Stimulated activated naive CD8-positive, alpha-beta T cell treated with anti-CD3 and anti-CD28 coated beads, Interleukin-15, Interleukin-2, amounts not matched to agents 100 U/mL and 50 U/mL, for 24 hours (primary cell): ENCODE results near the gene KIF13A.
"Not testable (repeated sequence)": the region's sequence is repeated elsewhere in the genome, so short reads cannot be mapped to it uniquely, and the experiment has no call there.

ENCODE experiments used
- ATAC-seq: fragments of 150-1000 bp; cut with Tn5 transposase; one replicate; pipeline ENCODE4 v1.10.0; 2021
- DNase-seq: peaks from one replicate; pipeline ENCODE4 v3.0.0; 2021

Gene KIF13A

DNA sequence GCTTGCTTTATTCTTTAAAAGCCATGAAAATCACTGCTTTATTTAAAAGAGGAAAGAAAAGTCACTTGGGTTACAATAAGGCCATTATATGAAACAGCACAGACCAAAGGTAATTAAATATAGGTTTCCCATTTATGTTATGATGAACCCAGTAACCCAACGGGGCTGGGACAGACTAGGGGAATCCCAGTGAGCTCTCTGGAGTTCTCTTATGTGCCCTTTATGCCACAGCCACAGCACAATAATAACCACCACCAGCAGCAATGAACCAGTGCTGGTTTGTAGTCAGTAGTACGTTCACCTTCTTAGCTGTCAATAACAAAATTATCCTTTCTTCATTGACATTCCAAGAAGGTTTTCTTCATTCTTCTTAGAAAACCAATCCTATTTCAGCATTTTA is 87.4 kb downstream of the KIF13A start:
- DNase-seq = no peak
- ATAC-seq = no peak

DNA sequence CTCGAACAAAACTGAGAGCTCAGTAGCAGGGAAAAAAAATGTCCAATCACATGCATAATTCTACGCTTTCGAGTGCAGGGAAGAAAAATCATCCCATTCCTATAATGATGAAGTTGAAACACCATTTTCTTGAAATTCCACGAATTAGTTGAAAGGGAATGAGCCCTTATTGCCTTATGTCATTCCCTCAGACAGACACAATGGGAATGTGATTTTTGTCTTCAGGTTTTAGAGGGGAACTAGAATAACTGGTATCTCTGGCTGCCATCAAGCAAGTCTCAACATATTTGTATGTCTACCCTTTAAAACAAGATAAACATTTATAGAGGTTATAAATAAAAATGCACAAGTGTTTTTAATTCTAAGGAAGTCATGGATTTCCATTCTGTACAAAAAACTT is 87.9 kb downstream of the KIF13A start:
- DNase-seq (no peak), ATAC-seq (no peak)

DNA sequence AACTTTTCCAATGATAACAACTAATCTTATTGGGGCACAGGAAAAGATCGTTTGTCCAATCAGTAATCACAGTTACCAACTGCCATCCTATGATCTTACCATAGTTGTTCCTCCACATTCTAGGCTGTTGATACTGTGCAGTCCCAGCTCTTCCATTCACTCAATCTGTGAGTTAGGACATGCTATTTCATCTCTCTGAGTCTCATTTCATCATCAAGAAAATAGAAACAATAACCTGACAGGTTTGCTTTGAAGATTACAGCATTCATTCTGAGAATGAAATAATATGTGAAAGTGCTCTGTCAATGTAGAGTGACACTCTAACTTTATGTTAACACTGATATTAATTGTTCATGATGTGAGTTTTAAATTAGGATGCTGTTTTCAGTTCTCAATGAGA is 89.8 kb downstream of the KIF13A start:
- ATAC-seq = no peak

DNA sequence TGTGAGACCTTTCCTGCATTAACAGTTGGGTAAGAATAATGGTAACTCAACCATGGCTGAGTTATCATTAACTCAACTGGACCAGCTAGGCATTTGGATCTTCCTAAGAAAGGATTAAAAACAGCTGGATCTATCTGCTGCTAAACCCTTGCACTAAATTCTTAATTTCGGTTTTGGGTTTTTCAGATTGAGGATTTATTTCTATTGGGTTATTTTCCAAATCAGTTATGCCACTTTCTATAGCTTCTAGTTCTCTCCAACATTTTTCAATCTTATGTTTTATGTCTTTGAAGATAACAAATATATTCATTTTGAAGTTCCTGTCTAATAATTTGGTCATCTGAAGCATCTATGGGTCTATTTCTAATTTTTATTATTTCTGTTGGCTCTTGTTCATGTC is 92.5 kb downstream of the KIF13A start:
- no peak for DNase-seq
- ATAC-seq = no peak

More for the DNA sequence above, 89.8 kb downstream of the KIF13A start:
- no peak for DNase-seq

DNA sequence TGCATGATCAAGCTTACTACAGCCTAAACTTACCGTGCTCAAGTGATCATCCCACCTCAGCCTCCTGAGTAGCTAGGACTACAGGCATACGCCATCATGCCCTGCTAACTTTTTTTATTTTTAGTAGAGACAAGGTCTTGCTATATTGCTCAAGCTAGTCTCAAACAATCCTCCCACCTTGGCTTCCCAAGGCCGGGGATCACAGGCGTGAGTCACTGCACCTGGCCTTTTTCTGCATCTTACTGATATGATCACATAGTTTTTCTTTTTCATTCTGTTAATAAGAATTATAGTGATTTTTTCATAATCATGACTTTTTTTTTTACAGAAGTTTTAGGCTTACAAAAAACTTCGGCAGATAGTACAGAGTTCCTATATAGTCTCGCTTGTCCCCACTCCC is 93.2 kb downstream of the KIF13A start:
- DNase-seq (no peak), ATAC-seq (no peak)

DNA sequence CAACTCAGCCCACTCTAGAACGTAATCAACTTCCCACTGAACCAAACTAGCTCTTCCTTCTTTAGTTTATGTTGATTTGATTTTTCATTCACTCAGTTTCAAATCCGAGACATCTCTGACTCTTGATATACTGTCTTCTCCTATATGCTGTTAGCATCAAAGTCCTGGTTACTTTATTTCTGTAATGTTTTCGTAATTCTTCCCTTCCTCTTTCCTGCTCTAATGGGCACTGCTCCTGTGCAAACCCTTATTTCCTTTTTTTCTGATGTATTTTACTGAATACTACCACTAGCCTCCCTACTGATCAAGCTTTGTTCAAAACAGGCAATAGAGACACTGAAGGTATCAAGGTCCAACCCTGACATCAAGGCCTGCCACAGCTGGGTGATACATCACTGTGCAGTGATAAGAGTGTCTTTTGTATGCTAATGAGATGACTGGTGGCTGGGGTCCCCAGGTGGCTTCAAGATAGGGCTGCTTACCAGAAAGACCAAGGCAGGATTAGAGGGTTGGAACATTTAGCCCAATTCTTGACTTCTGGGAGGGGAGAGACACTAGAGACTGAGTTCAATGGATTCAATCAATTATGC is 95.2 kb downstream of the KIF13A start:
- DNase-seq (no peak), ATAC-seq (no peak)

DNA sequence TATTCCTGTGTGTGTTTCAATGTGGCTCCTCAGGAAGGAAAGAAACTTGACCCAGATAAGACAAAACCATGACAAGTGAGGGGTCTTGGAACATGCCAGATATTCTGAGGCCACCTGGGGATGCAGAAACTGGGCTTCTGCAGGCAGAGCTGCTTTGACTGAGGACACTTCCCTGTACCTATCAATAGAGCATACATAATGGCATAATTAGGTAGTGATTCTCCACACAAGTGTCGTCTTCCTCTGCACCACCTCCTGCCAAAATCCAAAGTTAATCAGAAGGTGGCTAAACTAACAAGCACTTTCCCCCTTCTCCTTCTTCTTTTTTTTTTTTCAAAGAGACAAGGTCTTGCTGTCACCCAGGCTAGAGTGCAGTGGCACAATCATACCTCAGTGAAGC is 97.1 kb downstream of the KIF13A start:
- no peak for ATAC-seq
- no peak for DNase-seq

DNA sequence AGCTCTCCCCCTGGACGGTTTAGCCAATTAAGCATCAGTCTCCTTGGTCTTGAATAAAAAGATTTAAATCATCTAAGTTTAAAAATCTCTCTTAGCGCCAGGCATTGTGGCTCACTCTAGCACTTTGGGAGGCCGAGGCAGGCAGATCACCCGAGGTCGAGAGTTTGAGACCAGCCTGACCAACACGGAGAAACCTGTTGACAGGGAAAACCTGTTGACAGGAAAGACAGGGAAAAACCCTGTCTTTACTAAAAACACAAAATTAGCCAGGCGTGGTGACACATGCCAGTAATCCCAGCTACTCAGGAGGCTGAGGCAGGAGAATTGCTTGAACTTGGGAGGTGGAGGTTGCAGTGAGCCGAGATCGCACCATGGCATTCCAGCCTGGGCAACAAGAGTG is 97.7 kb downstream of the KIF13A start:
- not testable (repeated sequence) for DNase-seq, ATAC-seq

DNA sequence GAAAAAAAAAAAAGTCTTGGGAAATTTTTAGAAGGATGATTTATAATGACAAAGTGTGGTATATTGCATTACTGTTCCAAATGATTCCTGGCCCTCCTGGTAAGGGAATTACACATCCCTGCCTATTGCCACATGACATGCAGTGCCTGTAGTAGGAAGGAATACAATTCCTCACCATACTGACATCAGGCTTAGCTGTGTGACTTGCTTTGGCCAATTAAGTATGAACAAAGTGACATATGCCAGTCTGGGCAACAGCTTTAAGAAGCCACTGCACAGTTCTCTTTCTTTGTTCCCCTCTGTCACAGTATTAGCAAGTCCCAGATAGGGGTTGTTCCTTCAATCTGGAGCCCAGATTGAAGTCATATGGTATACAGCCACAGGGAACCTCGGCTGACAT is 100.5 kb downstream of the KIF13A start:
- no peak for DNase-seq
- no peak for ATAC-seq

DNA sequence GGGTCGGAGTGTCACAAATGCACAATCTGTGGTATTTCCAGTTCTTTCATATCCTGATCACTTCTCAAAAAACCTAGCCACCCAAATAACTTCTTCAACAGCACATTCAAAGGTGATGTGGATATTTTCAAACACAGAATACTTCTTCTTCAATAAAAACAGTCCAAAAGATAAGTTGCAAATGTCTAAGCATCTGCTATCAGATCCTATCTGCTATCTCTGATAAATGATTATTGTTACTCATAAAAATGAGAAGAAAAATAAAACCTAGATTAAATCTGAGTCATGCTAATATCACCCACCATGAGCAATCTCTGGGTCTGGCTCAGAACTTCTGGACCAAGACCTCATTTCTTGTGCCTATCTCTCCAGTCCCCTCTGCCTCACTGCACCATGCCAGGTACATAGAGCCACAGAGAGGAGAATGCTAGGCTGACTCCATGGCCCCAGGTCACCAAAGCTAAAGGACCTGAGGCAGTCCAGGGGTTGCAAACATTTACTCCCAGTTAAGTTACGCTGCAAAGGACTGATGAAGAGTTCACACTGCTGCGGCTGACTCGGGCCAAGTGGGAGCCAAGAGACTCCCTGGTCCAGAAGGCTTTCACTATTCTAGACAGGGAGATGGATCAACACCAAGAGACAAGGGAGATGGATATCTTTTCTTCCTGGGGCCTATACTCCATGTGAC is 101.4 kb downstream of the KIF13A start:
- ATAC-seq (no peak), DNase-seq (no peak)

DNA sequence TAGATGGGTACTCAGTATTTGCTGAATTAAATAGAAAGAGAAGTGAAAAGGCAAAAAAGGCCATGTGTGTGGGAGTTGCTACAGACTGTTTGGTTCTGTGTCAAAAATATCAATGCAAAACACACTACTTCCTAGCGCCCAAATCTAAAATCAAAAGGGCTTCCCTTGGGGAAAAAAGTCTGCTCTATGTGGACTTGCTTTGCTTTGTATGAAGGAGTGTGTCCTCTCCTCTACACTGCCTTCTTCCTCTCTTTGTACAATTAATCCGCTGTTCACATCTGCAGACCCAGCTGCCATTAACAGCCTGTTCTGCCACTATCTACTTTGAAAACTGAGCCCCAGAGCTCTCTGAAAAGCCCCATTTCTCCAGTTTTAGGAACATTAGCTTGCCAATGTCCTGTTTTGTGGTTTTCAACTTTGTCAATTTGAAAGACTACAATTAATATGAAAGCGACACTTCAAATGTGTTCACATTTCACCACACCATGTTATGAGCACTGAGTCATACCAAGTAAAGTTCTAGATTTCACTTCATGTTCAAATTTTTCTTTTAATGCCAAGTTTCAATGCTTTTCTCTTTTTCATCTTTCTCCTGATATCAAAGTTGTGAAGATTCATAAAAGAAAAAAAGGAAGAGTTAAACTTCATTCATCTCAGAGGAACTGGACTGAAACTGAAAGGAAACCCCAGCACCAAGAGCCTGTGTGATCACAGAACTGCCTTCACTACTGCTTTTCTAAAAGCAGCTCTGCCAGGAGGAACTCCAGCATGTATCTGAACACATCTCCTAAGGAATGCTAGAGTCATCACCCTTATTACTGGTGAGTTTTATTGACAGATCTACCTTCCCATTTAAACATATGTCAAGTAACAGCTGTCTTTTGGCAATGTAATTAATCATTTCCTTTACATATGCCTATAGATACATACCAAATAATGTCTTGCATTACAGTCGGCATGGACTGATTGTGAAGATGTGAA is 102.6 kb downstream of the KIF13A start:
- DNase-seq (no peak), ATAC-seq (peak; percentile 79)

DNA sequence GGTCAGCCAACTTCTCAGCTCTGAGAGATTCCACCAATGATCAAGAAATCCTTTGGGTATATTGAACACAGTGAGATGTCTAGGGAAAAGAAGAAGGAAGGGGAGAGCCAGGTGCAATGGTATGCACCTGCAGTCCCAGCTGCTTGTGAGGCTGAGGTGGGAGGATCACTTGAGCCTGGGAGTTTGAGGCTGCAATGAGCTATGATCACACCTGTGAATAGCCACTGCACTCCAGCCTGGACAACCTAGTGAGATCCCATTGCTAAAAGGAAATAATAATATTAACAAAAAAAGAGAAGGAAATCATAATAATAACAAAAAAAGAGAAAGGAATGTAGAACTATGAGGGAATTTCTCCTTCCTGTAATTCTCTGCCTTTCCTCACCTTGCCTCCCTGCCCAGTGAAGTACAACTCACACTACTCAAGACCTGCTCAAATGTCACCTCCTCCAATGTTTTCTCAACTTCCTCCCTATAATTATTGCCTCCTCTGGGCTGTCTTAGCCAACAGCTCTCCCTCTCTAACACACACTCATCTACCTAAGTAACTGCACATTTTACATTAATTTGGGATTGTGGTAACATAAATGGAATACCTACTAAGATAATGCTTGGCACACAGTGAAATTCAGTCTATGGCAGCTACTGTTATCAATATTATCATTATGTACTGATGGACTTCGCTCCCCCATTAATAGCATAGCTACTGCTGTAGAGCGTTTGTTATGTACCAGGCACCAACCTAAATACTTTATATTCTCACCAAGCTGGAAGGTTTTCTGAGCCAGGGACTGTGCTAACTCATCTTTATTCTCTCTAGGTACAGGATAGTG is 103.6 kb downstream of the KIF13A start:
- no peak for DNase-seq
- no peak for ATAC-seq

DNA sequence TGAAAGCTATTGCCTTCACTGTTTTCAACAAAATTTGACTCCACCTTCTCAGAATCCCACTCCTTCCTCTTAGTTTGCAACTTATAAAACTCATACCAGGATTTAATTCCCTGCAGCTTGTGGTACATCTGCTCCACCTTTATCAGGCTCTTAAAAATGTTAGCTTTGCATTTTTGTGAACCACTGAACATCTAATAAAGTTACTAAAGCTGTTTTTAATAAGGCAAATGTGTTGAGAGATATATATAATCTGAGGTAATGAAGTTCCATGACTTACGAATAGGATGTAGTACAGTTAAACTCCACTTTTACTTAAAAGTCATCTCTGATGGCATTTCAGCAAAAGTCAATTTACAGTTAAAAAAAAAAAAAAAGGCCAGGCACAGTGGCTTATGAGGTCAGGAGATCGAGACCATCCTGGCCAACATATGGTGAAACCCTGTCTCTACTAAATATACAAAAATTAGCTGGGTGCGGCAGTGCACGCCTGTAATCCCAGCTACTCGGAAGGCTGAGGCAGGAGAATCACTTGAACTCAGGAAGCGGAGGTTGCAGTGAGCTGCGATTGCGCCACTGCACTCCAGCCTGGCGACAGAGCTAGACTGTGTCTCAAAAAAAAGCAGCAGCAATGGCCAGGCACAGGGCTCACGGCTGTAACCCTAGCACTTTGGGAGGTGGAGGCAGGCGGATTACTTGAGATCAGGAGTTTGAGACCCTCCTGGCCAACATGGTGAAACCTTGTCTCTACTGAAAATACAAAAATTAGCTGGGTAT is 106.2 kb downstream of the KIF13A start:
- DNase-seq (no peak), ATAC-seq (no peak)

DNA sequence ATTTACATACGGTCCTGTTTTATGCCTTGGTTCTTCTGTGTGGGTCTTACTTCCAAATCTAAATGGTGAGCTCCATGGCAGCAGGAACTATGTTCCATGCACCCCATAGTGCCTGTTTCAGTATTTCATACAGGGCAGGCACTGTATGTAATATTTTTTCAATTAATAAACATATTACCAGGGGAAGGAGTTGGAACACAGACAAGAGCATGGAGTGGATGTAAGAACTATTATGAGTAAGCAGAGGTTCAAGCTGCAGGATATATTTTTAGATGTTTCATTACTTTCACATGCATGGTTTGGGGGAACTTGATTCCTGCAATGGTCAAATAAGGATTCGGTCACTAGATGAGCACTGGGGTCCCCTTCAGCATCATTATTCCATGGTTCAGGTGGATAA is 108.3 kb downstream of the KIF13A start:
- ATAC-seq (no peak), DNase-seq (no peak)

DNA sequence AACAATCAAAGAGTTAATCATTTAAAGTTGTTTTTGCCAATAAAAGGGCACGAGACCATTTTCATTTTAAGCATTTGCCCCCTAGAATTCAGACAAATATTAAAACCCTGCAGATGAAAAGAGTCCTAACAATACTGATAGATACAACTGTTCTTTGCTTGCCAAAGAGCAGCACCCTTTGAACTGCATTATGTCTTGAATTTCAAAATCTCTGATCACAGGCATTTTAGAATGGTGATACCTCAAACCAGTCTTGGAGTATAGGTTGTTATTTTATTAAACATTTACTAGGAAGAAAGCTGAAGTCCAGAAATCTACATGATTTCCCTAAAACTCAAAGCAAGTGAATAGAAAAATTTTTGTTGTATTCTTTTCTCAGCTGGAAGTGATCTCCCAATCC is 108.7 kb downstream of the KIF13A start:
- DNase-seq = no peak
- no peak for ATAC-seq

DNA sequence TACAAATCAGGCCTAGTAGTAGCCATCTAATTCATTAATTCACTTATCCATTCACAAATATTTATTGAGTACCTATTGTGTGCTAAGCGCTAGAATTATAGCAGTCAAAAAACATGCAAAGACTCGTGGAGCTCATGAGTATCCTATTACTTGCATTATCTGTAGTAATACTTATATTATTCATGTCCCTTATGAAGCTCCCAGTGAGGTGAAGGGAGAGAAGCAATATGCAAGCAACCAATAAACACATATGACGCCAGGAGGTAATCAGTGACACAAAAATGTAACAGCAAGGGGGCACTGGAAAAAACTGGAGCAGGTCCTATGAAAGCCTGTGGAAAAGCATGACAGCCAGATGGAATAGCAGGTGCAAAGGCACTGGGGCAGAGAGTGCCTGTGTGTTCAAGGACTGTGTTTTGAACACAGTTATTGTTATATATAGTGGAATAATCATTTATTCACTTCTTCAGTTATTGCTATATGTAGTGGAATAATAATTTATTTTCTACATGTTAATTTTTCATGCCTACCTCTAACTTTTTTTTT is 109.5 kb downstream of the KIF13A start:
- no peak for ATAC-seq
- DNase-seq = no peak

DNA sequence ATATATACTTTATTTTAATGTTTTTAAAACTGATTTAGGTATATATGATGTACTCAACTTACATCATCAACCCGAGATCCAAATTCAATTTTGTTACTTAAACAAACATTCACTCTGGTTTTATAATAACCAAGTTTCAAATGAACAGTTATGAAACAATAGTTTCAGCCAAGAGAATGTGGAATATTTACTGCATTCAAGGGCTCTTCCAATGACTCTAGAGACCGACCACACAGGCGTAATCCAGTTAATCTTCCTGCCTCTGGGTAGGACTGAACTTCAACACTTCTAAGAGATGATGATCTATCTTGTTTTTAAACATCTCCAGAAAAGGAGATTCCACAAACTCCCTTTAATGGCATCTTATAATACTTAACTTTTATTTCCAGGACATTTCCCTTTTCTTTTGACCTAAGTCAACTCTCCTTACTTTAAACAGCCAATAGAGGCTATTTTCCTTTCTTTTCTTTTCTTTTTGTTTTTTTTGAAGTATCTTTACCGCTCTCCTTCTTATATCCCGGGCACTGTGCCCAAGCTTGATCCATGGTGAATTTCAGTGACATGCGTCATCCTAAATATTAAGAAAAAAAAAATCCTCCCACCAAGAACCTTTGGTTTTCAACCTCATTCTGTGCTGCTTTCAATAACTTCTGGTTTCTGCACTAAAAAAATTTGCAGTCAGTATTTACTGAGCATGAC is 110.1 kb downstream of the KIF13A start:
- ATAC-seq = no peak

DNA sequence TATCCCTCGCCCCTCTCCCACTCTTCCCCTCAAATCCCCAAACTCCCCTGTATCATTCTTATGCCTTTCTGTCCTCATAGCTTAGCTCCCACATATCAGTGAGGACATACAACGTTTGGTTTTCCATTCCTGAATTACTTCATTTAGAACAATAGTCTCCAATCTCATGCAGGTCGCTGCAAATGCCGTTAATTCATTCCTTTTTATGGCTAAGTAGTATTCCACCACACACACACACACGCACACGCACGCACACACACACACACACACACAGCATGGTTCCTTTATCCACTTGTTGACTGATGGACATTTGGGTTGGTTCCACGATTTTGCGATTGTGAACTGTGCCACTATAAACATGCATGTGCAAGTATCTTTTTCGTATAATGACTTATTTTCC is 112.7 kb downstream of the KIF13A start:
- DNase-seq (no peak), ATAC-seq (no peak)

More for the DNA sequence above, 110.1 kb downstream of the KIF13A start:
- no peak for DNase-seq

DNA sequence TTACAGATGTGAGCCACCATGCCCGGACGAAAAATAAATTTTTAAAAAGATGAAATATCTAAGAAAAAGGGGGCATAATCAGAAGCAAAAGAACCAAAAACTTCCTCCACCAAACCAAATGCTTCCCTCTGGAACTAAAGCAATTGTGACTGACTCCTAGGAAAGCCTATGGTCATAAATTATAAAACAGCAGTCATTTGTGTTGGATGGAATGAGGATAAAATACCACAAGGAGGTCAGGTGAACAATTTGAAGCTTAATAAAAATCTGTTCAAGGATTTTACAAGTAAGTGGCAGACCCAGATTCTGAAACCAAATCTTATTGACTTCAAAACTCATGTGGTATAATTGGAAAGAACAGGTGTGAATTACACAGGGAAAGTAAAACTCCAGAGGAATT is 114.5 kb downstream of the KIF13A start:
- DNase-seq (no peak), ATAC-seq (no peak)

DNA sequence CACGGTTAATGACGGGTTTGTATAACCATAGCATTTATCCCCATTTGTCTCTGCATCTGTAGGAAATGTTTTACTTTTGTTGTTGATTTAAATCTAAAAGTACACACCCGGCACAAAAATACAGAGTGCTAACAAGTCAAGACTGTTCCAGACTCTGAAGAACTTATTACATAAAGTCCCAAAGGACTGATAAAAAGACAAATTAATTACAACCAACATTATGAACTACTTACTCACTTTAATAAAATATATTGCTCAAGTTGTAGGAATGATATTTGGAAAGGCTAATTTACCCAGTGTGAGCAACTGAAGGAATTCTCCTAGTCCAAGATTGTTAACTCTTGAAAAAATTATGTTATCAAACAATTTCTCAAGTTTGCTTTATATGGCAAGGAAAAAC is 115.6 kb downstream of the KIF13A start:
- ATAC-seq (no peak), DNase-seq (no peak)

DNA sequence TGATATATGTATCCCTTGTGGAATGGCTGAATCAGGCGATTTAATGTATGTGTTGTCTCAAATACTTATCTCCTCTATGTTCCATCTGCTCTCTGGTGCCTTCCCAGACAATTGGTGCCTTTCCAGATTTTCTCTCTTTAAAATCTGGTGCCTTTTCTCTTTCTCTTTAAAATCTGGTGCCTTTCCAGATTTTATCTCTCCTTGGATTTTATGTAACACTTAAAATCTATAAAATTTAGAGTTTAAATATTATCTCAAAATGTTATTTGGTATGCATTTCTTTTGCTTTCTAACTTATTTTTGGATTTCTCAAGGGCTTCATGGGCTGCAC is 116.3 kb downstream of the KIF13A start:
- no peak for ATAC-seq
- no peak for DNase-seq
